ENCODE data around the gene FARP1. TPM values are rescaled to one million over a fixed set of nuclear protein-coding genes. Genes with fewer than 3 reads are reported as not detected.

Gene FARP1
- total and polyA plus RNA-seq, 2 donors: 5.8 to 7.5 TPM

GRCh38 chr13:98293570-98294142, 150.8 kb downstream of the FARP1 start:
- Histone ChIP-seq H3K4me1 (ENCODE audit: control insufficient read depth in 2 of 2, insufficient read depth in 2 of 2, low read length in 2 of 2) (no peaks in the 10 kb centered on the region), H3K27me3 (ENCODE audit: control insufficient read depth in 2 of 2, insufficient read depth in 1 of 2, low read length in 1 of 2) (no peaks in the 10 kb centered on the region), H3K9me3 (ENCODE audit: control insufficient read depth in 2 of 2, insufficient read depth in 1 of 2, low read length in 1 of 2) (no peaks in the 10 kb centered on the region), H3K4me3 (ENCODE audit: low read length in 2 of 2) (no peak overlapping the region), H3K27ac (ENCODE audit: low read depth in 1 of 2, low read length in 1 of 2) (no peak overlapping the region), H3K36me3 (ENCODE audit: control insufficient read depth in 2 of 2, insufficient read depth in 2 of 2, low read length in 1 of 2) (no peaks in the 10 kb centered on the region)
- WGBS: 96% methylated on average over 4 of the region's 4 CpGs
- DNase-seq (ENCODE audit: low read depth in 6 of 9, low spot score in 9 of 9): no peak

- 97% methylated on average over 2 of the region's 2 CpGs for WGBS
- no peak for DNase-seq (ENCODE audit: low read depth in 6 of 9, low spot score in 9 of 9)
- no peaks in the 10 kb centered on the region for H3K27me3 ChIP-seq (ENCODE audit: control insufficient read depth in 2 of 2, insufficient read depth in 1 of 2, low read length in 1 of 2)
- H3K4me1 ChIP-seq (ENCODE audit: control insufficient read depth in 2 of 2, insufficient read depth in 2 of 2, low read length in 2 of 2): no peaks in the 10 kb centered on the region
- no peak overlapping the region for H3K27ac ChIP-seq (ENCODE audit: low read depth in 1 of 2, low read length in 1 of 2)
- no peak overlapping the region for H3K4me3 ChIP-seq (ENCODE audit: low read length in 2 of 2)
- H3K9me3 ChIP-seq (ENCODE audit: control insufficient read depth in 2 of 2, insufficient read depth in 1 of 2, low read length in 1 of 2): no peaks in the 10 kb centered on the region
- no peaks in the 10 kb centered on the region for H3K36me3 ChIP-seq (ENCODE audit: control insufficient read depth in 2 of 2, insufficient read depth in 2 of 2, low read length in 1 of 2)
Measured at GRCh38 chr13:98295371-98295770, 152.5 kb downstream of the FARP1 start.

- no peaks in the 10 kb centered on the region for H3K9me3 ChIP-seq (ENCODE audit: control insufficient read depth in 2 of 2, insufficient read depth in 1 of 2, low read length in 1 of 2)
- H3K4me3 ChIP-seq (ENCODE audit: low read length in 2 of 2): no peak overlapping the region
- H3K36me3 ChIP-seq (ENCODE audit: control insufficient read depth in 2 of 2, insufficient read depth in 2 of 2, low read length in 1 of 2): no peaks in the 10 kb centered on the region
- WGBS: 92% methylated on average over 5 of the region's 5 CpGs
- H3K27me3 ChIP-seq (ENCODE audit: control insufficient read depth in 2 of 2, insufficient read depth in 1 of 2, low read length in 1 of 2): no peaks in the 10 kb centered on the region
- no peak overlapping the region for H3K27ac ChIP-seq (ENCODE audit: low read depth in 1 of 2, low read length in 1 of 2)
- H3K4me1 ChIP-seq (ENCODE audit: control insufficient read depth in 2 of 2, insufficient read depth in 2 of 2, low read length in 2 of 2): no peaks in the 10 kb centered on the region
- no peak for DNase-seq (ENCODE audit: low read depth in 6 of 9, low spot score in 9 of 9)
Measured at GRCh38 chr13:98297051-98297450, 154.2 kb downstream of the FARP1 start.

- Histone ChIP-seq H3K4me1 (ENCODE audit: control insufficient read depth in 2 of 2, insufficient read depth in 2 of 2, low read length in 2 of 2) (no peaks in the 10 kb centered on the region), H3K9me3 (ENCODE audit: control insufficient read depth in 2 of 2, insufficient read depth in 1 of 2, low read length in 1 of 2) (no peaks in the 10 kb centered on the region), H3K27ac (ENCODE audit: low read depth in 1 of 2, low read length in 1 of 2) (no peak overlapping the region), H3K27me3 (ENCODE audit: control insufficient read depth in 2 of 2, insufficient read depth in 1 of 2, low read length in 1 of 2) (no peaks in the 10 kb centered on the region), H3K4me3 (ENCODE audit: low read length in 2 of 2) (no peak overlapping the region), H3K36me3 (ENCODE audit: control insufficient read depth in 2 of 2, insufficient read depth in 2 of 2, low read length in 1 of 2) (no peaks in the 10 kb centered on the region)
- no peak for DNase-seq (ENCODE audit: low read depth in 6 of 9, low spot score in 9 of 9)
- WGBS: 98% methylated on average over 9 of the region's 9 CpGs
Measured at GRCh38 chr13:98297745-98298144, 154.9 kb downstream of the FARP1 start.

GRCh38 chr13:98298599-98298998, 155.7 kb downstream of the FARP1 start:
- H3K27me3 ChIP-seq (ENCODE audit: control insufficient read depth in 2 of 2, insufficient read depth in 1 of 2, low read length in 1 of 2): no peaks in the 10 kb centered on the region
- WGBS: 64% methylated on average over 3 of the region's 3 CpGs
- H3K9me3 ChIP-seq (ENCODE audit: control insufficient read depth in 2 of 2, insufficient read depth in 1 of 2, low read length in 1 of 2): no peaks in the 10 kb centered on the region
- H3K27ac ChIP-seq (ENCODE audit: low read depth in 1 of 2, low read length in 1 of 2): no peak overlapping the region
- H3K4me1 ChIP-seq (ENCODE audit: control insufficient read depth in 2 of 2, insufficient read depth in 2 of 2, low read length in 2 of 2): no peaks in the 10 kb centered on the region
- no peak for DNase-seq (ENCODE audit: low read depth in 6 of 9, low spot score in 9 of 9)
- H3K36me3 ChIP-seq (ENCODE audit: control insufficient read depth in 2 of 2, insufficient read depth in 2 of 2, low read length in 1 of 2): no peaks in the 10 kb centered on the region
- H3K4me3 ChIP-seq (ENCODE audit: low read length in 2 of 2): no peak overlapping the region

- no peak for DNase-seq (ENCODE audit: low read depth in 6 of 9, low spot score in 9 of 9)
Measured at GRCh38 chr13:98299235-98299965, 156.5 kb downstream of the FARP1 start.

GRCh38 chr13:98299966-98300350, 157.1 kb downstream of the FARP1 start:
- no peaks in the 10 kb centered on the region for H3K27me3 ChIP-seq (ENCODE audit: control insufficient read depth in 2 of 2, insufficient read depth in 1 of 2, low read length in 1 of 2)
- H3K4me3 ChIP-seq (ENCODE audit: low read length in 2 of 2): no peak overlapping the region
- no peaks in the 10 kb centered on the region for H3K9me3 ChIP-seq (ENCODE audit: control insufficient read depth in 2 of 2, insufficient read depth in 1 of 2, low read length in 1 of 2)
- no peaks in the 10 kb centered on the region for H3K36me3 ChIP-seq (ENCODE audit: control insufficient read depth in 2 of 2, insufficient read depth in 2 of 2, low read length in 1 of 2)
- DNase-seq (ENCODE audit: low read depth in 6 of 9, low spot score in 9 of 9): no peak
- WGBS: 77% methylated on average over 7 of the region's 7 CpGs
- H3K4me1 ChIP-seq (ENCODE audit: control insufficient read depth in 2 of 2, insufficient read depth in 2 of 2, low read length in 2 of 2): no peaks in the 10 kb centered on the region
- H3K27ac ChIP-seq (ENCODE audit: low read depth in 1 of 2, low read length in 1 of 2): no peak overlapping the region

More at GRCh38 chr13:98299235-98299965, 156.5 kb downstream of the FARP1 start:
- H3K27ac ChIP-seq (ENCODE audit: low read depth in 1 of 2, low read length in 1 of 2): no peak overlapping the region
- no peaks in the 10 kb centered on the region for H3K27me3 ChIP-seq (ENCODE audit: control insufficient read depth in 2 of 2, insufficient read depth in 1 of 2, low read length in 1 of 2)
- no peak overlapping the region for H3K4me3 ChIP-seq (ENCODE audit: low read length in 2 of 2)
- H3K36me3 ChIP-seq (ENCODE audit: control insufficient read depth in 2 of 2, insufficient read depth in 2 of 2, low read length in 1 of 2): no peaks in the 10 kb centered on the region
- no peaks in the 10 kb centered on the region for H3K4me1 ChIP-seq (ENCODE audit: control insufficient read depth in 2 of 2, insufficient read depth in 2 of 2, low read length in 2 of 2)
- H3K9me3 ChIP-seq (ENCODE audit: control insufficient read depth in 2 of 2, insufficient read depth in 1 of 2, low read length in 1 of 2): no peaks in the 10 kb centered on the region
- 95% methylated on average over 6 of the region's 6 CpGs for WGBS

GRCh38 chr13:98300956-98301641, 158.2 kb downstream of the FARP1 start:
- 91% methylated on average over 7 of the region's 7 CpGs for WGBS
- H3K4me3 ChIP-seq (ENCODE audit: low read length in 2 of 2): no peak overlapping the region
- H3K27ac ChIP-seq (ENCODE audit: low read depth in 1 of 2, low read length in 1 of 2): no peak overlapping the region
- H3K4me1 ChIP-seq (ENCODE audit: control insufficient read depth in 2 of 2, insufficient read depth in 2 of 2, low read length in 2 of 2): no peaks in the 10 kb centered on the region
- no peaks in the 10 kb centered on the region for H3K27me3 ChIP-seq (ENCODE audit: control insufficient read depth in 2 of 2, insufficient read depth in 1 of 2, low read length in 1 of 2)
- H3K36me3 ChIP-seq (ENCODE audit: control insufficient read depth in 2 of 2, insufficient read depth in 2 of 2, low read length in 1 of 2): no peaks in the 10 kb centered on the region
- no peak for DNase-seq (ENCODE audit: low read depth in 6 of 9, low spot score in 9 of 9)
- H3K9me3 ChIP-seq (ENCODE audit: control insufficient read depth in 2 of 2, insufficient read depth in 1 of 2, low read length in 1 of 2): no peaks in the 10 kb centered on the region

- Histone ChIP-seq H3K27me3 (ENCODE audit: control insufficient read depth in 2 of 2, insufficient read depth in 1 of 2, low read length in 1 of 2) (no peaks in the 10 kb centered on the region), H3K4me1 (ENCODE audit: control insufficient read depth in 2 of 2, insufficient read depth in 2 of 2, low read length in 2 of 2) (no peaks in the 10 kb centered on the region), H3K4me3 (ENCODE audit: low read length in 2 of 2) (no peak overlapping the region), H3K36me3 (ENCODE audit: control insufficient read depth in 2 of 2, insufficient read depth in 2 of 2, low read length in 1 of 2) (no peaks in the 10 kb centered on the region), H3K27ac (ENCODE audit: low read depth in 1 of 2, low read length in 1 of 2) (no peak overlapping the region), H3K9me3 (ENCODE audit: control insufficient read depth in 2 of 2, insufficient read depth in 1 of 2, low read length in 1 of 2) (no peaks in the 10 kb centered on the region)
- DNase-seq (ENCODE audit: low read depth in 6 of 9, low spot score in 9 of 9): no peak
- WGBS: 95% methylated on average over 7 of the region's 7 CpGs
Measured at GRCh38 chr13:98301721-98302120, 158.8 kb downstream of the FARP1 start.

All from thymus (tissue), 11 donors.